Measurements from ENCODE around the gene RALGPS1.

- TF ChIP-seq, protein P1, sequence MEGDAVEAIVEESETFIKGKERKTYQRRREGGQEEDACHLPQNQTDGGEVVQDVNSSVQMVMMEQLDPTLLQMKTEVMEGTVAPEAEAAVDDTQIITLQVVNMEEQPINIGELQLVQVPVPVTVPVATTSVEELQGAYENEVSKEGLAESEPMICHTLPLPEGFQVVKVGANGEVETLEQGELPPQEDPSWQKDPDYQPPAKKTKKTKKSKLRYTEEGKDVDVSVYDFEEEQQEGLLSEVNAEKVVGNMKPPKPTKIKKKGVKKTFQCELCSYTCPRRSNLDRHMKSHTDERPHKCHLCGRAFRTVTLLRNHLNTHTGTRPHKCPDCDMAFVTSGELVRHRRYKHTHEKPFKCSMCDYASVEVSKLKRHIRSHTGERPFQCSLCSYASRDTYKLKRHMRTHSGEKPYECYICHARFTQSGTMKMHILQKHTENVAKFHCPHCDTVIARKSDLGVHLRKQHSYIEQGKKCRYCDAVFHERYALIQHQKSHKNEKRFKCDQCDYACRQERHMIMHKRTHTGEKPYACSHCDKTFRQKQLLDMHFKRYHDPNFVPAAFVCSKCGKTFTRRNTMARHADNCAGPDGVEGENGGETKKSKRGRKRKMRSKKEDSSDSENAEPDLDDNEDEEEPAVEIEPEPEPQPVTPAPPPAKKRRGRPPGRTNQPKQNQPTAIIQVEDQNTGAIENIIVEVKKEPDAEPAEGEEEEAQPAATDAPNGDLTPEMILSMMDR (IDR thresholded peaks at IDR 0.05) = no peak
- TF ChIP-seq POLR2A (IDR thresholded peaks at IDR 0.05) (no peak), POLR2AphosphoS5 (IDR thresholded peaks at IDR 0.05; ENCODE audit: insufficient read depth in 1 of 2, low read depth in 1 of 2) (no peak)
Observed at GRCh38 chr9:127232833-127233549, 318.4 kb downstream of the RALGPS1 start.

Data from vagina (tissue), 2 donors.